Hepatocyte (in vitro differentiated cells): ENCODE data around the gene SUCLG2. TPM values are rescaled to one million over a fixed set of nuclear protein-coding genes. Genes with fewer than 3 reads are reported as not detected.

ENCODE experiments used
- DNase-seq: peaks from one replicate; pipeline ENCODE4 v3.0.0-alpha.2; 2016; ENCODE audit warnings: low spot score
- H2AFZ ChIP-seq: fragments of 200-600 bp; sonication (generic); 2 replicates; pipeline ENCODE4 v1.6.0; 2016; ENCODE audit warnings: antibody characterized with exemption, mild to moderate bottlenecking
- H3K27ac ChIP-seq: fragments of 200-600 bp; sonication (generic); 2 replicates; pipeline ENCODE4 v1.5.1; 2016; ENCODE audit warnings: mild to moderate bottlenecking
- H3K27me3 ChIP-seq: fragments of 200-600 bp; sonication (generic); 2 replicates; pipeline ENCODE4 v1.6.1; 2016
- H3K36me3 ChIP-seq: fragments of 200-600 bp; sonication (generic); replicated peaks from 2 replicates; pipeline ENCODE4 v1.5.1; 2016; ENCODE audit warnings: low read depth; ENCODE audit not compliant: insufficient read depth
- H3K4me1 ChIP-seq: fragments of 200-600 bp; sonication (generic); 2 replicates; pipeline ENCODE4 v1.5.1; 2016; ENCODE audit warnings: mild to moderate bottlenecking, moderate library complexity; ENCODE audit not compliant: insufficient read depth
- H3K4me2 ChIP-seq: fragments of 200-600 bp; sonication (generic); 2 replicates; pipeline ENCODE4 v1.6.0; 2016
- H3K4me3 ChIP-seq: fragments of 200-600 bp; sonication (generic); 2 replicates; pipeline ENCODE4 v1.5.1; 2016; ENCODE audit warnings: mild to moderate bottlenecking
- H3K79me2 ChIP-seq: fragments of 200-600 bp; sonication (generic); 2 replicates; pipeline ENCODE4 v1.6.0; 2017; ENCODE audit warnings: mild to moderate bottlenecking
- H3K9me2 ChIP-seq: fragments of 200-600 bp; sonication (generic); replicated peaks from 2 replicates; pipeline ENCODE4 v1.6.0; 2017; ENCODE audit warnings: mild to moderate bottlenecking; ENCODE audit not compliant: insufficient read depth
- H3K9me3 ChIP-seq: fragments of 200-600 bp; sonication (generic); 2 replicates; pipeline ENCODE4 v1.5.1; 2016; ENCODE audit warnings: low read depth, mild to moderate bottlenecking
- H4K20me1 ChIP-seq: fragments of 200-600 bp; sonication (generic); 2 replicates; pipeline ENCODE4 v1.6.0; 2016; ENCODE audit warnings: mild to moderate bottlenecking; ENCODE audit not compliant: insufficient read depth, poor library complexity, severe bottlenecking
- EZH2 ChIP-seq: fragments of 200-600 bp; sonication (generic); IDR thresholded peaks from 2 replicates; pipeline ENCODE4 v1.6.1; 2016; ENCODE audit warnings: antibody characterized with exemption, mild to moderate bottlenecking, borderline replicate concordance
- EZH2phosphoT487 ChIP-seq: fragments of 200-600 bp; sonication (generic); IDR thresholded peaks from one replicate; pipeline ENCODE4 v1.6.1; 2018; ENCODE audit warnings: antibody characterized with exemption, mild to moderate bottlenecking, low read depth, moderate library complexity; ENCODE audit not compliant: unreplicated experiment, severe bottlenecking
- WGBS: methylation state at CpG from one replicate; pipeline ENCODE4 v1.1.6; 2016; ENCODE audit warnings: low lambda C conversion rate; ENCODE audit errors: missing lambda C conversion rate; 5-methylcytosine and 5-hydroxymethylcytosine counted together
- polyA plus RNA-seq: library from polyadenylated mRNA; unstranded; fragments of >200 nt; fragmentation: Nextera tagmentation; extraction: Ambion mirVana; gene quantifications from 2 replicates; pipeline ENCODE4 v1.2.1, GENCODE V29; 2016
- total RNA-seq: library from RNA; depleted of rRNA; stranded (reverse); fragments of >200 nt; gene quantifications from 2 replicates; pipeline ENCODE4 v1.2.3, GENCODE V29; 2014
- TF ChIP-seq, protein P1 (sequence below): fragments of 200-600 bp; sonication (generic); IDR thresholded peaks from 2 replicates; pipeline ENCODE4 v1.5.1; 2016; ENCODE audit warnings: antibody characterized with exemption, mild to moderate bottlenecking; ENCODE audit not compliant: poor library complexity

Gene SUCLG2
- total and polyA plus RNA-seq, 2 experiments from 2014 or later = 58.0 to 94.2 TPM

DNA sequence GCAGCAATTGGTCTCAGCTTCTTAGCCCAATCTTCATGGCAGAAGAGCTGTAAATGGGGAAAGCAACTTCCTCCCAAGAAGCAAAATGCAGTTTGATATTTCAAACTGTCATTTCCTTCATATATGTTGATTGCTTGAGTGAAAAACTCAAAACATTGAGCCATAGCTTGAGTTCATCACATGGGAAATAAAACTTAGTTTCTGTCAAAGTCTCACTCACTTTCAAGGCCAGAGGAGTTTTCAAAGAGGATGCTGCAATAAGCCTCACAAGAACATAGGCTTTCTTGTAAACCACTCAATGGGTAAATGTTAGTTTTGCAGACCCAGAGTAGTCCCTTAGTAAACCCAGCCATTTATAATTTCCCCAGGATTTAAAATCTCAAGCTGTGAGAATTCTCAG lies 29.1 kb upstream of the SUCLG2 start:
- no peak overlapping the region for H3K4me2 ChIP-seq
- DNase-seq = no peak
- TF ChIP-seq EZH2 = no peak
- TF ChIP-seq, protein P1, sequence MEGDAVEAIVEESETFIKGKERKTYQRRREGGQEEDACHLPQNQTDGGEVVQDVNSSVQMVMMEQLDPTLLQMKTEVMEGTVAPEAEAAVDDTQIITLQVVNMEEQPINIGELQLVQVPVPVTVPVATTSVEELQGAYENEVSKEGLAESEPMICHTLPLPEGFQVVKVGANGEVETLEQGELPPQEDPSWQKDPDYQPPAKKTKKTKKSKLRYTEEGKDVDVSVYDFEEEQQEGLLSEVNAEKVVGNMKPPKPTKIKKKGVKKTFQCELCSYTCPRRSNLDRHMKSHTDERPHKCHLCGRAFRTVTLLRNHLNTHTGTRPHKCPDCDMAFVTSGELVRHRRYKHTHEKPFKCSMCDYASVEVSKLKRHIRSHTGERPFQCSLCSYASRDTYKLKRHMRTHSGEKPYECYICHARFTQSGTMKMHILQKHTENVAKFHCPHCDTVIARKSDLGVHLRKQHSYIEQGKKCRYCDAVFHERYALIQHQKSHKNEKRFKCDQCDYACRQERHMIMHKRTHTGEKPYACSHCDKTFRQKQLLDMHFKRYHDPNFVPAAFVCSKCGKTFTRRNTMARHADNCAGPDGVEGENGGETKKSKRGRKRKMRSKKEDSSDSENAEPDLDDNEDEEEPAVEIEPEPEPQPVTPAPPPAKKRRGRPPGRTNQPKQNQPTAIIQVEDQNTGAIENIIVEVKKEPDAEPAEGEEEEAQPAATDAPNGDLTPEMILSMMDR = no peak
- TF ChIP-seq EZH2phosphoT487 = no peak
- H3K4me3 ChIP-seq = no peak overlapping the region
- H4K20me1 ChIP-seq = no peaks in the 10 kb centered on the region
- H3K27ac ChIP-seq = no peak overlapping the region
- H3K4me1 ChIP-seq = no peaks in the 10 kb centered on the region
- no peaks in the 10 kb centered on the region for H3K36me3 ChIP-seq
- H3K9me2 ChIP-seq = no peaks in the 10 kb centered on the region
- H2AFZ ChIP-seq = no peak overlapping the region
- H3K27me3 ChIP-seq = no peaks in the 10 kb centered on the region
- H3K9me3 ChIP-seq = no peaks in the 10 kb centered on the region
- H3K79me2 ChIP-seq = no peaks in the 10 kb centered on the region

DNA sequence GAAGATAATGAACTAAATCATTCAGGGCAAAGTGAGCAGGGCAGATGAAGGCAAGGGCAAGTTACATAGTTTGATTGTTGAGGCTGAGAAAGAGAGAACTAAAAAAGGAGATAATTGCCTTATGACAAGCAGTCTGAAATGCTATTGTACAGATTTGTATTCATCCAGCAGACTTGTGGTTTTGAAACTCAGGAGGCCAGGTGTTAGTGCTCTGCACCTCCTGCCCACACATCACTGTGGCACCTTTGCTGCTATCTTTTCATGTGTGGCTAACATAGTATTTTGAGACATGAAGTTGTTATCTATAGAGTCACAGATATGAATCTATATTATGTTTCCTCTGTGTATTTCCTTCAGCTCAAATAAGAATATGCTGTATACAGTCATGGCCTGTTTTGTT lies 24.3 kb upstream of the SUCLG2 start:
- no peaks in the 10 kb centered on the region for H3K79me2 ChIP-seq
- no peaks in the 10 kb centered on the region for H3K27me3 ChIP-seq
- H3K4me3 ChIP-seq = no peak overlapping the region
- TF ChIP-seq EZH2phosphoT487 = no peak
- no peak for TF ChIP-seq EZH2
- TF ChIP-seq, protein P1 = no peak
- no peak overlapping the region for H3K27ac ChIP-seq
- no peaks in the 10 kb centered on the region for H3K9me2 ChIP-seq
- H3K9me3 ChIP-seq = no peaks in the 10 kb centered on the region
- no peaks in the 10 kb centered on the region for H3K36me3 ChIP-seq
- H3K4me1 ChIP-seq = no peaks in the 10 kb centered on the region
- no peaks in the 10 kb centered on the region for H4K20me1 ChIP-seq
- no peak overlapping the region for H3K4me2 ChIP-seq
- no peak overlapping the region for H2AFZ ChIP-seq
- no peak for DNase-seq

DNA sequence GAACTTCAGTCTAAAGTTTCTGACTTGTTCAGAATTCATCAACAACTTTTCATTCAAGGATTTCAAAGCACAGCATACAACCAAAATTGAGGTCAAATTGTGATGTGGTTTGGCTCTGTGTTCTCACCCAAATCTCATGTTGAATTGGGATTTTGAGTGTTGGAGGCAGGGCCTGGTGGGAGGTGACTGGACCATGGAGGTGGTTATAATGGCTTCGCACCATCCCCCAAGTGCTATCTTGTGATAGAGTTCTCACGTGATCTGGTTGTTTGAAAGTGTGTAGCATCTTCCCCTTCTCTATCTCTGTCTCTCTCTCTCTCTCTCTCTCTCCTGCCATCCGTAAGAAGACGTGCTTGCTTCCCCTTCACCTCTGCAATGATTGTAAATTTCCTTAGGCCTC lies 19.6 kb upstream of the SUCLG2 start:
- WGBS = 85% methylated on average over 4 of the region's 4 CpGs
- no peaks in the 10 kb centered on the region for H3K4me1 ChIP-seq

More for the DNA sequence above, 19.6 kb upstream of the SUCLG2 start:
- Histone ChIP-seq H3K27me3 (no peaks in the 10 kb centered on the region), H4K20me1 (no peaks in the 10 kb centered on the region), H3K4me3 (no peak overlapping the region), H3K79me2 (no peaks in the 10 kb centered on the region), H3K36me3 (no peaks in the 10 kb centered on the region), H3K27ac (no peak overlapping the region), H3K9me2 (no peaks in the 10 kb centered on the region), H3K4me2 (no peak overlapping the region), H2AFZ (no peak overlapping the region), H3K9me3 (no peaks in the 10 kb centered on the region)
- TF ChIP-seq, protein P1 = no peak
- TF ChIP-seq EZH2 = no peak
- TF ChIP-seq EZH2phosphoT487 = no peak
- DNase-seq = no peak
